Neural cell (in vitro differentiated cells): ENCODE measurements around the gene PRKAA2.

ENCODE experiments used
- EP300 ChIP-seq: fragments of 450-650 bp; conservative IDR thresholded peaks from 2 replicates; pipeline ENCODE4 v1.6.1; 2014; ENCODE audit warnings: antibody characterized with exemption, mild to moderate bottlenecking, moderate library complexity; ENCODE audit not compliant: poor library complexity, severe bottlenecking
- EZH2 ChIP-seq: fragments of 200-600, 300-800 bp; shearing (Covaris generic), sonication (generic); IDR thresholded peaks from 2 replicates; pipeline ENCODE4 v1.6.1; 2014; ENCODE audit warnings: antibody characterized with exemption, low read length, borderline replicate concordance, mild to moderate bottlenecking; ENCODE audit not compliant: insufficient read depth, poor library complexity, severe bottlenecking
- MXI1 ChIP-seq: fragments of 450-650 bp; conservative IDR thresholded peaks from 2 replicates; pipeline ENCODE4 v1.6.1; 2014; ENCODE audit warnings: antibody characterized with exemption, mild to moderate bottlenecking; ENCODE audit not compliant: poor library complexity, severe bottlenecking
- POLR2AphosphoS5 ChIP-seq: IDR thresholded peaks from 2 replicates; pipeline ENCODE4 v1.6.1; 2012
- SMC3 ChIP-seq: fragments of 450-650 bp; conservative IDR thresholded peaks from 2 replicates; pipeline ENCODE4 v1.6.1; 2014; ENCODE audit warnings: antibody characterized with exemption, mild to moderate bottlenecking, moderate library complexity; ENCODE audit not compliant: poor library complexity
- TF ChIP-seq, protein P1 (sequence below): fragments of 450-650 bp; IDR thresholded peaks from 2 replicates; pipeline ENCODE4 v1.5.1; 2014; ENCODE audit warnings: antibody characterized with exemption, mild to moderate bottlenecking, moderate library complexity; ENCODE audit not compliant: poor library complexity, severe bottlenecking

DNA sequence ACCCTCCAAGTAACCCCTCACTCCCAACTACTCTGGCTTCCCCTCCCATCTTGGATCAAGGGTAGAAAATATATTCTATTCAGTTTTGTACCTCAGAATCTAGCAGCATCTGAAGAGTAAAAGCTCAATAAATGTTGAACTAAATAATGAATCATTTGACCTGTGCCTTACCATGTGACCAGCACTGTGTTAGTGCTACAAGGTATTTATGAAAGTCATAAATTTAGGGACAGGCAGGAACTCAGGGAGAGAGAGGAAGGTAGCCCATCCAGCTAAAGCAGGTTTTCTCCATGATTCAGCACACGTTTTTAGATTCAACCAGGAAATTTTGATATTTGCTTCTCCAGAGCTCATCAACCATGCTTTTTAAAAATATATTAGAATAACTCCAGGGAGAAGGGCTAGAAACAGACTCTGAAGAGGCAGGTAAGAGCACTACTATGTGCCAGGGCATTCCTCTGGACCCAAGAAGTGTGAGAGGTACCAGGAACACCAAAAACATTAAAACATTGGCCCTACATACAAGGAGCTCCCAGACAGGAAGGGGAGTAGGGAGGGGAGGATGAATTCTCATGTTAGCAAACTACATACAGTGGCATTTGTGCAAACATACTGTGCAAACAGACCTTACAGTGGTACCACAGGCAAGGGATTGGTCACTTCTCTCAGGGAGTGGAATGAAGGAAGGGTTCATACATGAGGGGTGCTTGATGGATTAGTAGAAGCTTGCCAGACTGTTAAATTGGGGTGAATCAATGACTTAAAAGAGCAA is 109.8 kb downstream of the PRKAA2 start:
- TF ChIP-seq, protein P1, sequence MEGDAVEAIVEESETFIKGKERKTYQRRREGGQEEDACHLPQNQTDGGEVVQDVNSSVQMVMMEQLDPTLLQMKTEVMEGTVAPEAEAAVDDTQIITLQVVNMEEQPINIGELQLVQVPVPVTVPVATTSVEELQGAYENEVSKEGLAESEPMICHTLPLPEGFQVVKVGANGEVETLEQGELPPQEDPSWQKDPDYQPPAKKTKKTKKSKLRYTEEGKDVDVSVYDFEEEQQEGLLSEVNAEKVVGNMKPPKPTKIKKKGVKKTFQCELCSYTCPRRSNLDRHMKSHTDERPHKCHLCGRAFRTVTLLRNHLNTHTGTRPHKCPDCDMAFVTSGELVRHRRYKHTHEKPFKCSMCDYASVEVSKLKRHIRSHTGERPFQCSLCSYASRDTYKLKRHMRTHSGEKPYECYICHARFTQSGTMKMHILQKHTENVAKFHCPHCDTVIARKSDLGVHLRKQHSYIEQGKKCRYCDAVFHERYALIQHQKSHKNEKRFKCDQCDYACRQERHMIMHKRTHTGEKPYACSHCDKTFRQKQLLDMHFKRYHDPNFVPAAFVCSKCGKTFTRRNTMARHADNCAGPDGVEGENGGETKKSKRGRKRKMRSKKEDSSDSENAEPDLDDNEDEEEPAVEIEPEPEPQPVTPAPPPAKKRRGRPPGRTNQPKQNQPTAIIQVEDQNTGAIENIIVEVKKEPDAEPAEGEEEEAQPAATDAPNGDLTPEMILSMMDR = no peak
- TF ChIP-seq SMC3 (no peak), POLR2AphosphoS5 (no peak), EP300 (no peak), EZH2 (no peak), MXI1 (no peak)
